ENCODE data around the gene PPP1R12C.

Gene PPP1R12C

GRCh38 chr19:55103190-55103589, 14.2 kb downstream of the PPP1R12C start:
- H3K4me1 ChIP-seq (ENCODE audit: low read length): no peaks in the 10 kb centered on the region
- H4K20me1 ChIP-seq (ENCODE audit: insufficient read depth, low read length): peaks cover 9% of the 10 kb centered on the region
- H3K27ac ChIP-seq (ENCODE audit: low read length): no peak overlapping the region
- H3K27me3 ChIP-seq (ENCODE audit: low read depth, low read length): no peaks in the 10 kb centered on the region
- peaks cover 13% of the 10 kb centered on the region for H3K36me3 ChIP-seq (replicated peaks; ENCODE audit: low read depth, low read length)
- H3K4me2 ChIP-seq (ENCODE audit: low read length): no peak overlapping the region
- H2AFZ ChIP-seq (ENCODE audit: low read depth, low read length): no peak overlapping the region
- no peaks in the 10 kb centered on the region for H3K79me2 ChIP-seq (ENCODE audit: low read length)
- TF ChIP-seq, protein P1, sequence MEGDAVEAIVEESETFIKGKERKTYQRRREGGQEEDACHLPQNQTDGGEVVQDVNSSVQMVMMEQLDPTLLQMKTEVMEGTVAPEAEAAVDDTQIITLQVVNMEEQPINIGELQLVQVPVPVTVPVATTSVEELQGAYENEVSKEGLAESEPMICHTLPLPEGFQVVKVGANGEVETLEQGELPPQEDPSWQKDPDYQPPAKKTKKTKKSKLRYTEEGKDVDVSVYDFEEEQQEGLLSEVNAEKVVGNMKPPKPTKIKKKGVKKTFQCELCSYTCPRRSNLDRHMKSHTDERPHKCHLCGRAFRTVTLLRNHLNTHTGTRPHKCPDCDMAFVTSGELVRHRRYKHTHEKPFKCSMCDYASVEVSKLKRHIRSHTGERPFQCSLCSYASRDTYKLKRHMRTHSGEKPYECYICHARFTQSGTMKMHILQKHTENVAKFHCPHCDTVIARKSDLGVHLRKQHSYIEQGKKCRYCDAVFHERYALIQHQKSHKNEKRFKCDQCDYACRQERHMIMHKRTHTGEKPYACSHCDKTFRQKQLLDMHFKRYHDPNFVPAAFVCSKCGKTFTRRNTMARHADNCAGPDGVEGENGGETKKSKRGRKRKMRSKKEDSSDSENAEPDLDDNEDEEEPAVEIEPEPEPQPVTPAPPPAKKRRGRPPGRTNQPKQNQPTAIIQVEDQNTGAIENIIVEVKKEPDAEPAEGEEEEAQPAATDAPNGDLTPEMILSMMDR (IDR thresholded peaks at IDR 0.05; ENCODE audit: low read depth, low read length): no peak
- TF ChIP-seq EZH2phosphoT487 (IDR thresholded peaks at IDR 0.05; ENCODE audit: low read depth): no peak
- H3K9me3 ChIP-seq (ENCODE audit: insufficient read depth, low read length): no peaks in the 10 kb centered on the region
- H3K9ac ChIP-seq (ENCODE audit: low read length): no peak overlapping the region
- H3K4me3 ChIP-seq (ENCODE audit: low read length): no peak overlapping the region

DNA sequence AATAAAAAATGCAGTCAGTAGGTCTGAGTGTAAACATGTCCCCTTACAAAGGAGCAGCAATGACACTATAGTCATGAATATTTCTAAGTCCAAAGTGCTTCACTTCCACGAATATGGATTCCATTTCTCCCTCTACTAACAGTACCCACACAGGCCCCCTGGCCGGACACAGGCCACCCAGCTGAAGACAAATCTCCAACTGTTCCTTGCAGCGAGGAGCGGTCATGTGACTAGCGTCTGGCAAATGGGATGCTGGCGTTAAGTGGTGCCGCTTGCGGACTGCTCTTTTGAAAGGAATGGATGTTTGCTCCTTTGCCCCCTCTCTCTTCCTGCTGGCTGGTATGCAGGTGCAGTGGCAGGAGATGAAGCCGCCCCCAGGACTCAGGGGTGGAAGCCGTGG, 16.2 kb downstream of the PPP1R12C start:
- H3K9me3 ChIP-seq (ENCODE audit: insufficient read depth, low read length): no peaks in the 10 kb centered on the region
- H3K4me2 ChIP-seq (ENCODE audit: low read length): no peak overlapping the region
- peaks cover 13% of the 10 kb centered on the region for H3K36me3 ChIP-seq (replicated peaks; ENCODE audit: low read depth, low read length)
- H3K9ac ChIP-seq (ENCODE audit: low read length): no peak overlapping the region
- no peaks in the 10 kb centered on the region for H3K27me3 ChIP-seq (ENCODE audit: low read depth, low read length)
- no peak overlapping the region for H3K4me3 ChIP-seq (ENCODE audit: low read length)
- H4K20me1 ChIP-seq (ENCODE audit: insufficient read depth, low read length): peaks cover 6% of the 10 kb centered on the region
- no peak overlapping the region for H2AFZ ChIP-seq (ENCODE audit: low read depth, low read length)
- no peaks in the 10 kb centered on the region for H3K4me1 ChIP-seq (ENCODE audit: low read length)
- no peak for TF ChIP-seq EZH2phosphoT487 (IDR thresholded peaks at IDR 0.05; ENCODE audit: low read depth)
- TF ChIP-seq, protein P1 (IDR thresholded peaks at IDR 0.05; ENCODE audit: low read depth, low read length): no peak
- H3K27ac ChIP-seq (ENCODE audit: low read length): no peak overlapping the region
- no peaks in the 10 kb centered on the region for H3K79me2 ChIP-seq (ENCODE audit: low read length)

DNA sequence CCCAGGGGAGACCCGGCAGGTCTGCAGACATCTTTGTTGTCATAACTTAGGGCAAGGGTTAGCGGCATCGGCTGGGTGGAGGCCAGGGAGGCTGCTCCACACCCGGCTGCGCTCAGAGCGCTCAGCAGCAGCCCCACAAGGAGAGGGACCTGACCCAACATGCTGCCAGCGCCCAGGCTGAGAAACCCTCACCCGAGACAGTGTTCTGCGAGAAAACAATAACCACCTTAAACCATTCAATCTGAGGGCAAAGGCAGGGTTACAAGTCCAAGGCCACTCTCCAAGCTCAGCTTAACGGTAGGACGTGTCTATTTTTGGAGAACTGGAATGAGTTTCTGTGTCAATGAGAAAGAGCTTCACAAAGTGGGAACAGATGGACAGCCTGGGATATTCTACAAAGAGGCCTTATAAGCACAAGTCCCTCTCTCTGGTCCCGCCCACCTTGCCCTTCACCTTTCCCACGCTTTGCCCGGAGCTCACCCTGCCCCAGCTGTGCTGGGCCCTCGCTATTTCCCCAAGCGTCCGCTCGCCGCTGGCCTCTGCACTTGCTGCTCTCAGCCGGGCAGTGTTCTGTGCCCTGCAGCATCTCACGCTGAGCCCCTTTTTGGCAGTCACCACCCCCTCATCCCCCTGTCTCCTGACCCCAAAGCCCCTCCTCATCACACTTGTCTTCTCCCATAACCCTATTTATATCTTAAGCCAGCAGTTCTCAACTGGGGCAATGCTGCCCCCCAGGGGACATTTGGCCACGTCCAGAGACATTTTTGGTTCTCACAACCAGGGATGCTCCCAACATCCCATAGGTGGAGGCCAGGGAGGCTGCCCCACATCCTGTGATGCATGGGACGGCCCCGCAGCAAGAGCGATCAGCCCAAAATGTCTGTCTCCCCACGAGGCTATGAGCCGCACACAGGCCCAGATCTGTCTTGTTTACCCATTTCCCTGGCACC, 17.6 kb downstream of the PPP1R12C start:
- H3K4me1 ChIP-seq (ENCODE audit: low read length): no peaks in the 10 kb centered on the region
- no peak overlapping the region for H3K27ac ChIP-seq (ENCODE audit: low read length)
- no peak overlapping the region for H3K4me2 ChIP-seq (ENCODE audit: low read length)
- no peak for TF ChIP-seq EZH2phosphoT487 (IDR thresholded peaks at IDR 0.05; ENCODE audit: low read depth)
- TF ChIP-seq, protein P1 (IDR thresholded peaks at IDR 0.05; ENCODE audit: low read depth, low read length): peak; percentile 24; the same call in 1 of the 2 replicates
- H3K27me3 ChIP-seq (ENCODE audit: low read depth, low read length): no peaks in the 10 kb centered on the region
- peaks cover 6% of the 10 kb centered on the region for H4K20me1 ChIP-seq (ENCODE audit: insufficient read depth, low read length)
- no peaks in the 10 kb centered on the region for H3K79me2 ChIP-seq (ENCODE audit: low read length)
- peaks cover 14% of the 10 kb centered on the region for H3K36me3 ChIP-seq (replicated peaks; ENCODE audit: low read depth, low read length)
- no peaks in the 10 kb centered on the region for H3K9me3 ChIP-seq (ENCODE audit: insufficient read depth, low read length)
- H2AFZ ChIP-seq (ENCODE audit: low read depth, low read length): no peak overlapping the region
- H3K4me3 ChIP-seq (ENCODE audit: low read length): no peak overlapping the region
- no peak overlapping the region for H3K9ac ChIP-seq (ENCODE audit: low read length)

- no peak overlapping the region for H3K4me2 ChIP-seq (ENCODE audit: low read length)
- no peak overlapping the region for H3K9ac ChIP-seq (ENCODE audit: low read length)
- H3K79me2 ChIP-seq (ENCODE audit: low read length): no peaks in the 10 kb centered on the region
- H3K9me3 ChIP-seq (ENCODE audit: insufficient read depth, low read length): no peaks in the 10 kb centered on the region
- no peak overlapping the region for H3K4me3 ChIP-seq (ENCODE audit: low read length)
- H3K36me3 ChIP-seq (replicated peaks; ENCODE audit: low read depth, low read length): peaks cover 19% of the 10 kb centered on the region
- H3K27me3 ChIP-seq (ENCODE audit: low read depth, low read length): no peaks in the 10 kb centered on the region
- no peak overlapping the region for H2AFZ ChIP-seq (ENCODE audit: low read depth, low read length)
- peaks cover 6% of the 10 kb centered on the region for H4K20me1 ChIP-seq (ENCODE audit: insufficient read depth, low read length)
- no peaks in the 10 kb centered on the region for H3K4me1 ChIP-seq (ENCODE audit: low read length)
- TF ChIP-seq, protein P1 (IDR thresholded peaks at IDR 0.05; ENCODE audit: low read depth, low read length): no peak
- no peak for TF ChIP-seq EZH2phosphoT487 (IDR thresholded peaks at IDR 0.05; ENCODE audit: low read depth)
- no peak overlapping the region for H3K27ac ChIP-seq (ENCODE audit: low read length)
Observed at GRCh38 chr19:55098716-55099556, 18.5 kb downstream of the PPP1R12C start.

Data from OCI-LY3 (cell line).